Fibroblast of skin of right quadriceps (primary cell): ENCODE results near the gene JUP.
"Not testable (repeated sequence)": the region's sequence is repeated elsewhere in the genome, so short reads cannot be mapped to it uniquely, and the experiment has no call there.

Experiments used
- DNase-seq: peaks from one replicate; pipeline ENCODE4 v3.0.0-alpha.2; 2013

Gene JUP

DNA sequence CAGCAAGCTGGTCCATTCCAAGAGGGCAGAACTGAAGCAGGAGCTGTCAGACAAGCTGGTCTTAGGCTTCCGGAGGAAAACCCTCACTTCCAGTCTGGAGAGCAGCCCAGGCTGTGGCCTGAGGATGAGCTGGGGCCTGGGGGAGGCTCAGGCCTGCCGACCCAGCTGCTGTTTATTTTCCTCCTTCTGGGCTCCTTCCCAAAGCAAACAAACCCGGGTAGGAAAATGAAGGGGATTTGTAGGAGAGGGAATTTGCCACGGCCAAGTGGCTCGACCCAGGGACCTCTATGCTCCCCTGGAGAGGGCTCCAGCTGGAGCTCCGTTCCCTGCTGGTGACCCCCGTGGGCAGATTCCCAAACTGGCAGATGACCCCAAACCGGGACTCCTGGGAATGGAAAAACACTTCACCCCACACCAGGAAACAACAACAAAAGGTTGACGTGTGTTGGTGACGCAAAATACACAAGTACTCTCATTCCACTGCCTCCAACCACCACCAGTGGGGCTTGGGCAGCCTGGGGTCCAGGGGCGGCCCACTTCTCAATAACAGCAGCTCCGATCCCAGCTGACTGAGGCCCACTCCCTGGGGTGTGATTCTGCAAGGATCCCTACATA lies 8.8 kb downstream of the JUP start:
- peak; percentile 68 for DNase-seq

DNA sequence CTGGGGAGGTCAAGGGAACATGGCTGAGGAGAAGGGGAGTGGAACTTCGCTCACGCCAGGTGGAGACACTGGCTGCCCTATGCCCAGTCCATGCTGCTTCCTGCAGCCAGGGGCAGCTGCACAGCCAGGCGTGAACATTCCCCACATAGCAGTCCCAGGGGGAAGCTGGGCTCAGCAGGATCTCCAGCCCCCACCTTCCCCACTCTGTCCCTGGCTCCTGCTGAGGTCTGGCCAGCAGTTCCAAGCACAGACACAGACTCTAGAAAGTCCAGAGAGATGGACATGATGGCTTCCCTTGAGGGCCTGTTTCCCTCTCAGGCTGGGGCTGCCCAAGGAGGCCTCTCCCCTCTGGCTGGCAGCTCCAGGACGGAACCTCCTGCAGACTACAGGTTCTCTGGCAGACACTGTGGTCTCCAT lies 9.3 kb downstream of the JUP start:
- DNase-seq, result no peak

DNA sequence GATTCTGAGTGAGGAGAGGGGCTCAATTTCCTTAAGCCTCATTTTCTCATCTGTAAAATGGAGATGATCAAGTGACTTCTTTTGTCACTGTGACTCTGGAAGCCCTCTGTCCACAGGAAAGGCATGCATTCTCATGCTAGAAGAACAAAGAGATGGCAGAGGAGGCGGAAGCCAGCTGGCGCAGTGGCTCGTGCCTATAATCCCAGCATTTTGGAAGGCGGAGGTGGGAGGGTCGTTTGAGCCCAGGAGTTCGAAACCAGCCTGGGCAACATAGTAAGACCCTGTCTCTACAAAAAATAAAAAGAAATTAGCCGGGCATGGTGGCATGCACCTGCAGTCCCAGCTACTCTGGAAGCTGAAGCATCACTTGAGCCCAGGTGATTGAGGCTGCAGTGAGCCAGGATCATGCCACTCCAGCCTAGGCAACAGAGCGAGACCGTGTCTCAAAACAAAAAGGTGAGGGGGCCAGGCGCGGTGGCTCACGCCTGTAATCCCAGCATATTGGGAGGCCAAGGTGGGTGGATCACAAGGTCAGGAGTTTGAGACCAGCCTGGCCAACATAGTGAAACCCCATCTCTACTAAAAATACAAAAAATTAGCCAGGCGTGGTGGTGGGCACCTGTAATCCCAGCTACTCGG lies 10.1 kb downstream of the JUP start:
- DNase-seq, result not testable (repeated sequence)

- no peak for DNase-seq
Measured at GRCh38 chr17:41775394-41776226, 10.9 kb downstream of the JUP start.

DNA sequence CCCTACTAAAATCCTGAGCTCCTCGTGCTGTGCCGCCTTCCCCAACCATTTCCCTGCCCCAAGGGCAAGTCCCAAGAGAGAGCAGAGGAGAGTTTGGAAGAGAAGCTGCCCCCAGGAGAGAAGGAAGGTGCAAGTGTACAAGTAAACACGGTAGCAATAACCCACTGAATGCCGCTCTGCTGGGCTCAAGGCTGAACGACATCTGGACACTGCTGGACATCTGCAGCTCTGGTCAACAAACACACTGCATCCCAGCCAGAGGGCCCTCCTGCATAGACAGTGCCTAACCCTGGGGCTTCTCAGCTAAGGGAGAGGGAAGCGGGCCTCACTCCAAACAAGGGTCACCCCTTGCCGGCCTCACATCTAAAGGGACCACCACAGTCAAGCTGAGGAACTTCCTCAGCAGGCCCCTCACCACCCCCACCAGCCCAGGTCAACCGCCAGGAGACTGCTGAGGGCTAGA lies 12.7 kb downstream of the JUP start:
- DNase-seq, result no peak

- DNase-seq, result peak; percentile 78
Measured at GRCh38 chr17:41773190-41773588, 13.3 kb downstream of the JUP start.

DNA sequence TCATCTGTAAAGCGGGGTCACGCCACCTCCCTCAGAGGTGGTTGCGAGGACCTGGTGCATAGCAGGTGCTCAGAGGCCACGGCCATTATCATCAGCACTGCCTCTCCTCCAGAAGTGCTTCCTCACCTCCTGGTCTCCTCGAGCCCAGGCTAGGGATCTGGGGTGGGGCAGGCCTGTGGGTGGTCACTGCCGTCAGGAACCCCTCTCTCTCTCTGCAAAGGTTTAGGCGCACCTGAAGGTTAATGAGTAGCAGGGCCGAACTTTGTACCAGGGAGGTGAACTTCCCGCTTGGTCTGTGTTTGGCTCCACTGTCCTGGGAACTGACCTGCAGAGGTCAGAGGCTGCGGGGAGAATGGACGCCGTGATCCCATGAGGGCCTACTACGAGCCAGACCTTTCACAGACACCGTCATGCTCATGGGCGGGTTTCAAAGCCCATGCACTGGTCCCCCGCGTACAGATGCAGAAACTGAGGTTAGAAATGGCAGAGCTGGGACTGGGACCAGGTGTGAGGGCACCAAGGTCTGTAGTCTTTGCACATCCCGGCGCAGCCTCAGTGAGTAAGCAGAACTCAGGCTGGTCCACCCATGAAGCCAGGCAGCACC lies 13.8 kb downstream of the JUP start:
- no peak for DNase-seq

- DNase-seq, result no peak
Measured at GRCh38 chr17:41772218-41772585, 14.3 kb downstream of the JUP start.

DNA sequence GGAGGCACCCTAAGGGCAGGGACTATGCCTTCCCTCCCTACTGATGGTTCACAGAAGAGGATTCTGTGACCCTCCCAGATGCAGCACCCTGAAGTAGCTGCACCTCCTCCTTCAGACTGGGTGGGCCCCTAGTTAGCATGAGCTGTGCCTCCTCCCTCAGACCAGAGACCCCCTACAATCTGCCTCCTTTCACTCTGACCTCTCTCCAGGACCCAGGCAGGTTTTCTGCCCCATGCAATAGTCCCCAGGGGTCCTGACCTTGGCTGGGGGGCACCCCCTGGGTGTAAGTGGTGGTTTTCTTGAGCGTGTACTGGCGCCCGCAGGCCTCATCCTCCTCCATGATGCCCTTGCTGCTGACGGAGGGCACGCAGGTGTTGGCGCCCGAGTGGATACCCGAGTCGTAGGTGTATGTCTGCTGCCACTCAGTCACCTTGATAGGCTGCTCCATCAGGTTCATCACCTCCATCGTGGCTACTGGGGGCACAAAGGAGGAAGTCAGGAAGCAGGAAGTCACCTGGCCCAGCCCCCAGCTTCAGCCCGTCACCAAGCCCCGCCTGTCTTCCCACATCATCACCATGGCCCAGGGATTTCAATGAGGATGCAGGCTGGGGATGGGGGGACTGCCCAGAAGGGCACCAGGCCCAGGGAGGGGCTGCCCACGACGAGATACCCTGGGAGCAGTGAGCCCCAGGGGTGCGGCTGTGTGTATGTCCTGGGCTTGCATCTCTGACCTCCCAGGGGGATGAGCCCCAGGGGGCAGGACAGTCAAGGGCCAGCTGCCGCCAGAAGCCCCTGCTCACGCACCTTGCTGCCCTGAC lies 14.9 kb downstream of the JUP start:
- DNase-seq, result no peak

DNA sequence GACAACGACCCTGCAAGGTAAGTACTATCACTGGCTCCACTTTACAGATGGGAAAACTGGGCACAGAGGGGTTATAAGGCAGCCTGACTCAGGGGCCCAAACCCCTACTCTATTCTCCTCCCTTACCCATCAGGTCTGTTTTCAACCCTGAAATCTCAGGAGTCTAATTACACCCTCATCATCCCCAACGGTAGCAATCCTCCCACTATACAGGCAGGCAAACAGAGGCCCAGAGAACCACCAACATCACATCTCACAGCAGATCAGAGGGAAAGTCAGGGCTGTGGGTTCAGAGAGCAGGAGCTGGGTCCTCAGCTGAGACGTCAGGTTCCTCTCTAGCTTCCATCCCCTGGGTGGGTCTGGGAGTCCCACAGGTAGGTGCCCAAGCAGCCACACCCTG lies 16.5 kb downstream of the JUP start:
- DNase-seq, result no peak

GRCh38 chr17:41769346-41769862 lies 17.1 kb downstream of the JUP start:
- no peak for DNase-seq

- DNase-seq, result no peak
Measured at GRCh38 chr17:41768682-41769288, 17.7 kb downstream of the JUP start.

- DNase-seq, result no peak
Measured at GRCh38 chr17:41767324-41768042, 19.0 kb downstream of the JUP start.

DNA sequence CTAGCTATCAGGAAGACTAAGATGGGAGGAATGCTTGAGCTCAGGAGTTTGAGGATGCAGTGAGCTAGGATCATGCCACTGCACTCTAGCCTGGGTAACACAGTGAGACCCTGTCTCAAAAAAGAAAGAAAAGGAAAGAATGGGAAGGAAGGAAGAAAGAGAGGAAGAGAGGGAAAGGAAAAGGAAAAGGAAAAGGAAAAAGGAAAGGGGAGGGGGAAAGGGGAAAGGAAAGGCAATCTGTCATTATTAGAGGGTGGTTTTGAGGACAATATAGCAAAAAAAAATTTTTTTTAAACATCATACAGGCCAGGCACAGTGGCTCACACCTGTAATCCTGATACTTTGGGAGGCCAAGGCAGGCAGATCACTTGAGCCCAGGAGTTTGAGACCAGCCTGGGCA lies 20.4 kb downstream of the JUP start:
- no peak for DNase-seq

GRCh38 chr17:41763327-41763726 lies 23.2 kb downstream of the JUP start:
- DNase-seq, result no peak

- DNase-seq, result no peak
Measured at GRCh38 chr17:41762841-41763240, 23.7 kb downstream of the JUP start.

GRCh38 chr17:41762391-41762790 lies 24.1 kb downstream of the JUP start:
- no peak for DNase-seq

- DNase-seq, result no peak
Measured at GRCh38 chr17:41760878-41761277, 25.6 kb downstream of the JUP start.

- DNase-seq, result no peak
Measured at GRCh38 chr17:41758601-41759000, 27.9 kb downstream of the JUP start.

DNA sequence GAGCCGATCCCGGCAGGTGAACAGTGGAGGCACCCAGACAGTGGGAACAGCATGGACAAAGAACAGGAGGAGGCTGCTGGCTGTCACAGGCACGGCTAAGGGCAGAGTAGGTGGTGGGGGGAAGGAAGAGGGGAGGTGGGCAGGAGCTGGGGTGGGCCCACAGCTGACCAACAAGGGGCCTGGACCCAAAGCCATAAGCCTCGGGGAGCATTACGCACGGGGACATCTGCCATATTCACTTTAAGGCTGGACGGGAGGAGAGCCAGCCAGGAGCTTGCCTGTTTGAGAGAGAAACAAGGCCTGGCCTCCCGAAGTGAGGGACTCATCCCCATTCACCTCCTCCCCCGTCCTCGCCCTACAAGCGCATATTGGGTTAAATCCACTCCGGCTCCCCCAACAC lies 32.4 kb downstream of the JUP start:
- no peak for DNase-seq

DNA sequence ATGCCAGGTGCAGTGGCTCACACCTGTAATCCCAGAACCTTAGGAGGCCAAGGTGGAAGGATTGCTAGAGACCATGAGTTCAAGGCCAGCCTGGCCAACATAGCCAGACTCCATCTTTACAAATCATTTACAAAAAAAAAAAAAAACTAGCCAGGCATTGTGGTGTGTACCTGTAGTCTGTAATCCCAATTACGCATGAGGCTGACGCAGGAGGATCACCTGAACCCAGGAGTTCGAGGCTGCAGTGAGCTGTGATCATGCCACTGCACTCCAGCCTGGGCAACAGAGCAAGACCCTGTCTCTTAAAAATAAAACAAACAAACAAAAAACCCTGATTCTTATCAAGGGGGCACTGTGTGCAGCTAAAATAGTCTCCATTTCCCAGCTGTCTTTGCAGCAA lies 35.2 kb downstream of the JUP start:
- DNase-seq, result no peak
